ENCODE results near the gene TOM1L1. TPM values are rescaled to one million over a fixed set of nuclear protein-coding genes. Genes with fewer than 3 reads are reported as not detected.

Gene TOM1L1
- total RNA-seq, 2 experiments from 2014 or later, result 0.66 TPM; not detected in 1

- CTCF ChIA-PET, result interaction anchor here (1.0 to 1.2 kb wide), 3 partner anchors 352 to 360 kb away, joined by 3 to 4 read pairs (median 3); no protein-coding TSS in a partner anchor
- Mint-ChIP-seq H3K9me3 (ENCODE audit: low read depth) (no peaks in the 10 kb centered on the region), H3K27ac (no peak overlapping the region), H3K4me1 (no peaks in the 10 kb centered on the region), H3K27me3 (no peaks in the 10 kb centered on the region), H3K4me3 (no peak overlapping the region), H3K36me3 (no peaks in the 10 kb centered on the region)
- no peak for ATAC-seq
- DNase-seq, result no peak
These were observed 95.8 kb downstream of the TOM1L1 start for GRCh38 chr17:54996441-54996840.

DNA sequence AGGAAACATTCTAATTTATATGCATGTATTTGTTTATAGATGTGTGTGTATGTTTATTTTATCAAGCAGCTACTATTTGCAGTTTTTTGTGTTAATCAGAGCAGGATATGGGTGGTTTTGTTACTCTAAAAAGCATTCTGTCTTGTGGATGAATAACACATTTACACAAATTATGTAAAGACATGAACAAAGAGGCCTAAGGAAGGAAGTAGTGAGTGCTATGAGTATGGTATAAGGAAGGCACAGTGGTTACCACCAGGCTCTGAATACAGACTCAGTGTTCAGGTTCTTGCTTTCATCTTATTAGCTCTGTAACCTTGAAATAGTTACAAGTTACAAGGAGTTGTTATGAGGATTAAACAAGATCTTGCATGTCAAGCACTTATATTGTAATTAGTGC is 101.8 kb downstream of the TOM1L1 start:
- H3K36me3 Mint-ChIP-seq, result no peaks in the 10 kb centered on the region
- H3K4me3 Mint-ChIP-seq, result no peak overlapping the region
- no peak for DNase-seq
- H3K4me1 Mint-ChIP-seq, result peaks cover 2% of the 10 kb centered on the region
- ATAC-seq, result no peak
- no peak overlapping the region for H3K27ac Mint-ChIP-seq
- H3K27me3 Mint-ChIP-seq, result no peaks in the 10 kb centered on the region
- CTCF ChIA-PET, result interaction anchor here (0.9 to 3.5 kb wide), 3 partner anchors 8 to 354 kb away, joined by 3 to 19 read pairs (median 5); no protein-coding TSS in a partner anchor
- H3K9me3 Mint-ChIP-seq (ENCODE audit: low read depth), result no peaks in the 10 kb centered on the region

GRCh38 chr17:55004484-55004883 is 103.8 kb downstream of the TOM1L1 start:
- DNase-seq (no peak), ATAC-seq (no peak)
- Mint-ChIP-seq H3K27ac (no peak overlapping the region), H3K9me3 (ENCODE audit: low read depth) (no peaks in the 10 kb centered on the region), H3K4me3 (no peak overlapping the region), H3K27me3 (no peaks in the 10 kb centered on the region), H3K4me1 (peaks cover 2% of the 10 kb centered on the region), H3K36me3 (peaks cover 3% of the 10 kb centered on the region)
- CTCF ChIA-PET, result interaction anchor here (1.2 to 3.5 kb wide), 2 partner anchors 12 to 358 kb away, joined by 3 to 19 read pairs; no protein-coding TSS in a partner anchor

GRCh38 chr17:55005520-55005919 is 104.9 kb downstream of the TOM1L1 start:
- Mint-ChIP-seq H3K36me3 (peaks cover 3% of the 10 kb centered on the region), H3K4me1 (peaks cover 2% of the 10 kb centered on the region), H3K27me3 (no peaks in the 10 kb centered on the region), H3K9me3 (ENCODE audit: low read depth) (no peaks in the 10 kb centered on the region), H3K4me3 (no peak overlapping the region), H3K27ac (no peak overlapping the region)
- CTCF ChIA-PET, result interaction anchor here (0.8 to 1.6 kb wide), 6 partner anchors 8 to 420 kb away, joined by 3 to 5 read pairs (median 3); no protein-coding TSS in a partner anchor
- DNase-seq, result no peak
- ATAC-seq, result no peak

Other genes starting within 250 kb of the TOM1L1 start
- gene COX11, start 67.8 kb downstream of the TOM1L1 start, total RNA-seq, result 10 to 100 TPM; 40.5 to 61.1 TPM
- gene STXBP4, start 67.9 kb downstream of the TOM1L1 start, total RNA-seq, result 1 to 10 TPM; 8.2 to 9.4 TPM

All from activated CD8-positive, alpha-beta memory T cell treated with anti-CD3 and anti-CD28 coated beads, Interleukin-2, amount 10 ng/mL, durations not matched to agents 7 days and 5 days (primary cell).